Kidney epithelial cell (primary cell): ENCODE data around the gene CAPSL. TPM values are rescaled to one million over a fixed set of nuclear protein-coding genes. Genes with fewer than 3 reads are reported as not detected.

ENCODE experiments used
- DNase-seq: peaks from one replicate; pipeline ENCODE4 v3.0.0-alpha.2; 2010; ENCODE audit warnings: low read depth
- H3K27me3 ChIP-seq: 2 replicates; pipeline ENCODE4 v1.6.0; 2011; ENCODE audit warnings: low read length; ENCODE audit not compliant: control insufficient read depth, insufficient read depth
- H3K36me3 ChIP-seq: 2 replicates; pipeline ENCODE4 v1.5.1; 2011; ENCODE audit warnings: low read length; ENCODE audit not compliant: control insufficient read depth, insufficient read depth
- H3K4me3 ChIP-seq: 2 replicates; pipeline ENCODE4 v1.5.1; 2011; ENCODE audit warnings: low read depth, mild to moderate bottlenecking, control low read depth, low read length
- CTCF ChIP-seq: IDR thresholded peaks from 2 replicates; pipeline ENCODE4 v1.5.1; 2011; ENCODE audit warnings: mild to moderate bottlenecking, moderate library complexity, low read length, control low read depth, inconsistent platforms; ENCODE audit not compliant: insufficient read depth, poor library complexity, severe bottlenecking
- total RNA-seq: library from RNA; depleted of rRNA; stranded (reverse); fragments of >200 nt; gene quantifications from 2 replicates; pipeline ENCODE4 v1.2.3, GENCODE V29; 2015

The CAPSL gene
- total RNA-seq, 1 donor from 2014 or later: not detected

DNA sequence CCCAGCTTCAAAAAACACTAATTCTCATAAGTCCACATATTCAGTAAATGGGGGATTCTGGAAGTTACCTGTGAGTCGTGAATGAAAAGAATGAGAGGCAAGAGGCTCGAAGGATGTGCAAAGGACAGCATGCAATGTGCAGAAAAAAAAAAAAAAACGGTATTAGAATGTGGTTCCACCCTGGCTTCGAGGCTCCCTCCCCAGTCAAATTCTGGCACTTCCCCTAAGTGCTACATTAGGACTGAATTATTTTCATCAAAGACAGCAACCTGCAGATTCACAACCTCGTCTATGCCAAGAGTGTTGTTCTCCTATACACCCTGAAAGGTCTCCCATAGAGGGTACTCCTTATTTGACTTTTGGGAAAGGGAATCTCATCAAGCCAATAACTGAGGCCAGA, 16.5 kb downstream of the CAPSL start:
- Histone ChIP-seq H3K4me3 (no peak overlapping the region), H3K36me3 (no peaks in the 10 kb centered on the region), H3K27me3 (peaks cover 5% of the 10 kb centered on the region)
- no peak for TF ChIP-seq CTCF
- no peak for DNase-seq

- Histone ChIP-seq H3K27me3 (peaks cover 3% of the 10 kb centered on the region), H3K36me3 (no peaks in the 10 kb centered on the region), H3K4me3 (no peak overlapping the region)
- no peak for DNase-seq
- no peak for TF ChIP-seq CTCF
Observed at GRCh38 chr5:35920890-35921289, 17.5 kb downstream of the CAPSL start.

DNA sequence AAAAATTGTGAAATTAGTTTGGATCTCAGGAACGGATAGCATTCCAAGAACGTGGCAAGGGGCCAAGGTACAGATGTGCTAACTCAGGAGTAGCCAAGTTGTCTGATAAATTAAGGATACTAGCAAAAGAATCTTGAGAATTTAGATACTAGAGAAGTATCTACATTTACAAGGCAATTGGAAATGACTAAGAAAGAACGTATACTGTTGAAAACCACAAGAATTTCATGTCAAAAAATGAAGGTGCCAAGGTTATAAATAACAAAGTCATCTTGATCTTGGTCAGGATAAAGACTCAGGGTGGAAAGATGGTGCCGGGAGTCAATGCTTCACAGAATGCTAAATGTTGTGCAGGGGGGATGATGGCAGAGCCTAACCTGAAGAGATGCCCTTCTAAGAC, 19.2 kb downstream of the CAPSL start:
- no peaks in the 10 kb centered on the region for H3K36me3 ChIP-seq
- no peak overlapping the region for H3K4me3 ChIP-seq
- no peaks in the 10 kb centered on the region for H3K27me3 ChIP-seq
- DNase-seq: no peak
- TF ChIP-seq CTCF: no peak

- Histone ChIP-seq H3K36me3 (no peaks in the 10 kb centered on the region), H3K27me3 (no peaks in the 10 kb centered on the region), H3K4me3 (no peak overlapping the region)
- DNase-seq: no peak
- no peak for TF ChIP-seq CTCF
Observed at GRCh38 chr5:35908814-35909213, 29.6 kb downstream of the CAPSL start.

DNA sequence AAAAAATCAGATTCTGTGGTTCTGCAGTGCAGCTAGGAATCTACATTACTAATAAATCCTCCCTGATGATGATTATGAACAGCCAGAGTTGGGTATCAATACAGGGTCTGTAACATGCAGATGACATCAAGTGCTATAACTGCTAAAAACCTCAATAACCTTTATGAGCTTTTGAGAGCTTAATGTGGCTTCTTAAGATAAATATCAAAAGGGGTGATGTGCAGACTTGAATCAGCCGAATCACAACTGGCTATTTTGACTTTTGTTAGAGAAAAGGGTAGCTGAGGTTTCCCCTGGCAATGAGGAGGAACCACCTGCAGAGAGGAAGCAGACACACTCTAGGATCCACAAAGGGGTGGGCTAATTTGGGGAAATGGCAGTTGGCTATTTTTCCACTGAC, 30.2 kb downstream of the CAPSL start:
- H3K36me3 ChIP-seq: no peaks in the 10 kb centered on the region
- no peak overlapping the region for H3K4me3 ChIP-seq
- no peak for DNase-seq
- TF ChIP-seq CTCF: no peak
- H3K27me3 ChIP-seq: no peaks in the 10 kb centered on the region

GRCh38 chr5:35904443-35905132, 33.8 kb downstream of the CAPSL start:
- no peak for DNase-seq
- Histone ChIP-seq H3K36me3 (no peaks in the 10 kb centered on the region), H3K27me3 (no peaks in the 10 kb centered on the region), H3K4me3 (no peak overlapping the region)
- no peak for TF ChIP-seq CTCF
